HepG2 (cell line): ENCODE results near the gene TXNDC12. TPM values are rescaled to one million over a fixed set of nuclear protein-coding genes. Genes with fewer than 3 reads are reported as not detected.
"Not testable (repeated sequence)": the region's sequence is repeated elsewhere in the genome, so short reads cannot be mapped to it uniquely, and the experiment has no call there.

Source experiments
- ATAC-seq: fragments of 200-7000 bp; cut with Tn5 transposase; 3 replicates; pipeline ENCODE4 v1.9.1; 2020; ENCODE audit warnings: mild to moderate bottlenecking, moderate library complexity
- BruUV-seq: library from RNA; stranded (reverse); fragments of 400-500 nt; replicated peaks from 2 replicates; lab custom pipeline; 2021; lab: Mats Ljungman, UMichigan
- CTCF ChIA-PET: fragments of 300-600 bp; formaldehyde crosslinking; extraction: SDS; loops from one replicate; lab custom pipeline; 2021; ENCODE audit warnings: low total read pairs, inconsistent platforms, low intra/inter-chr PET ratio; lab: Yijun Ruan, JAX
- POLR2A ChIA-PET: fragments of 350-600 bp; sonication (Branson Sonifier 250); formaldehyde crosslinking; loops from one replicate; lab custom pipeline; 2020; ENCODE audit warnings: antibody characterized with exemption, inconsistent platforms; lab: Yijun Ruan, JAX
- DNase-seq: peaks from one replicate; pipeline ENCODE4 v3.0.0-alpha.2; 2015; ENCODE audit warnings: low spot score
- FAIRE-seq: peaks from 3 replicates; lab custom pipeline; 2011; peaks lifted over from hg19 to GRCh38; lab: Jason Lieb, UNC
- H2AFZ ChIP-seq: one replicate; pipeline ENCODE4 v1.6.1; 2011; ENCODE audit warnings: low read length, inconsistent platforms
- H3K27ac ChIP-seq: fragments of 300-600 bp; 3 replicates; pipeline ENCODE4 v1.8.0; 2011; ENCODE audit warnings: mixed run types, mild to moderate bottlenecking, mixed read lengths, low read length, inconsistent platforms; ENCODE audit not compliant: insufficient read depth; ENCODE audit errors: extremely low read length
- H3K27me3 ChIP-seq, 2 experiments: fragments of 200-600 bp in 1 of 2; 2 replicates in 1 of 2; 3 replicates in 1 of 2; pipeline versions ENCODE4 v1.6.0 to v1.8.0; 2011; ENCODE audit warnings: low read length in 2 of 2, mild to moderate bottlenecking in 2 of 2, moderate library complexity in 2 of 2, inconsistent platforms in 1 of 2; ENCODE audit not compliant: insufficient read depth in 2 of 2, control insufficient read depth in 1 of 2
- H3K36me3 ChIP-seq, 2 experiments: fragments of 200-600 bp in 1 of 2; replicated peaks in 1 of 2; 2 replicates in 1 of 2; 3 replicates in 1 of 2; pipeline versions ENCODE4 v1.5.1 to v1.8.0; 2011; ENCODE audit warnings: low read length in 2 of 2, inconsistent platforms in 1 of 2; ENCODE audit not compliant: insufficient read depth in 2 of 2, control insufficient read depth in 1 of 2
- H3K4me1 ChIP-seq: 2 replicates; pipeline ENCODE4 v1.5.1; 2012; ENCODE audit warnings: low read length, inconsistent platforms; ENCODE audit not compliant: insufficient read depth
- H3K4me2 ChIP-seq: 2 replicates; pipeline ENCODE4 v1.6.0; 2011; ENCODE audit warnings: low read depth, low read length, inconsistent platforms
- H3K4me3 ChIP-seq, 3 experiments: fragments of 200-600 bp in 1 of 3; sonication (generic), shearing (Covaris generic) in 1 of 3; replicated peaks in 1 of 3; 2 replicates each; pipeline ENCODE4 v1.5.1; 2011 to 2016; ENCODE audit warnings: low read length in 3 of 3, inconsistent platforms in 2 of 3, low read depth in 2 of 3, mild to moderate bottlenecking in 2 of 3, control low read depth in 1 of 3, mixed read lengths in 1 of 3; ENCODE audit not compliant: insufficient read depth in 1 of 3
- H3K79me2 ChIP-seq: one replicate; pipeline ENCODE4 v1.6.1; 2011; ENCODE audit warnings: low read length, inconsistent platforms; ENCODE audit not compliant: insufficient read depth
- H3K9ac ChIP-seq: 2 replicates; pipeline ENCODE4 v1.6.0; 2011; ENCODE audit warnings: mild to moderate bottlenecking, low read depth, low read length, inconsistent platforms; ENCODE audit not compliant: insufficient read depth
- H3K9me3 ChIP-seq: 2 replicates; pipeline ENCODE4 v1.5.1; 2012; ENCODE audit warnings: mild to moderate bottlenecking, low read length
- H4K20me1 ChIP-seq: 2 replicates; pipeline ENCODE4 v1.6.0; 2011; ENCODE audit warnings: inconsistent platforms, mild to moderate bottlenecking, low read length, moderate library complexity; ENCODE audit not compliant: insufficient read depth
- CC2D1A ChIP-seq: sonication (generic); formaldehyde crosslinking; IDR thresholded peaks from 2 replicates; pipeline ENCODE4 v1.8.1; 2023; ENCODE audit warnings: mild to moderate bottlenecking, missing genetic modification reagents
- FLYWCH1 ChIP-seq: sonication (generic); formaldehyde crosslinking; IDR thresholded peaks from 2 replicates; pipeline ENCODE4 v1.8.1; 2023; ENCODE audit warnings: mild to moderate bottlenecking, missing genetic modification reagents
- GZF1 ChIP-seq: sonication (generic); formaldehyde crosslinking; IDR thresholded peaks from 2 replicates; pipeline ENCODE4 v1.5.1; 2020; ENCODE audit warnings: mild to moderate bottlenecking, missing genetic modification reagents
- HOXD1 ChIP-seq: sonication (generic); formaldehyde crosslinking; IDR thresholded peaks from 2 replicates; pipeline ENCODE4 v1.5.0; 2020; ENCODE audit warnings: missing genetic modification reagents
- RXRB ChIP-seq: IDR thresholded peaks from 2 replicates; pipeline ENCODE4 v1.6.1; 2016; ENCODE audit warnings: borderline replicate concordance, missing genetic modification reagents, missing compliant biosample characterization
- SMC3 ChIP-seq: IDR thresholded peaks from 2 replicates; pipeline ENCODE4 v1.6.1; 2011; ENCODE audit warnings: low read length, improper control_type of control experiment
- SOX5 ChIP-seq: IDR thresholded peaks from 2 replicates; pipeline ENCODE4 v1.6.1; 2016; ENCODE audit warnings: borderline replicate concordance
- TBX3 ChIP-seq: fragments of 450-650 bp; IDR thresholded peaks from 2 replicates; pipeline ENCODE4 v1.6.1; 2017; ENCODE audit warnings: antibody characterized with exemption, mild to moderate bottlenecking, inconsistent platforms, borderline replicate concordance
- ZNF12 ChIP-seq: sonication (generic); formaldehyde crosslinking; IDR thresholded peaks from 2 replicates; pipeline ENCODE4 v1.5.0; 2020; ENCODE audit warnings: missing genetic modification reagents
- ZNF180 ChIP-seq: sonication (generic); formaldehyde crosslinking; IDR thresholded peaks from 2 replicates; pipeline ENCODE4 v1.4.0; 2020; ENCODE audit warnings: low read depth, missing genetic modification reagents, borderline replicate concordance
- ZNF3 ChIP-seq: IDR thresholded peaks from 2 replicates; pipeline ENCODE4 v1.7.0; 2017; ENCODE audit warnings: inconsistent platforms
- ZNF354B ChIP-seq: sonication (generic); formaldehyde crosslinking; IDR thresholded peaks from 2 replicates; pipeline ENCODE4 v1.8.0; 2022; ENCODE audit warnings: mild to moderate bottlenecking, missing genetic modification reagents
- ZNF556 ChIP-seq: sonication (generic); formaldehyde crosslinking; IDR thresholded peaks from 2 replicates; pipeline ENCODE4 v1.4.0; 2020; ENCODE audit warnings: mild to moderate bottlenecking, missing genetic modification reagents, borderline replicate concordance
- ZNF564 ChIP-seq: sonication (generic); formaldehyde crosslinking; IDR thresholded peaks from 2 replicates; pipeline ENCODE4 v1.8.1; 2023; ENCODE audit warnings: mild to moderate bottlenecking, missing genetic modification reagents
- ZNF780A ChIP-seq: sonication (generic); formaldehyde crosslinking; IDR thresholded peaks from 2 replicates; pipeline ENCODE4 v1.8.0; 2022; ENCODE audit warnings: mild to moderate bottlenecking, missing genetic modification reagents, moderate library complexity
- WGBS: methylation state at CpG from one replicate; pipeline ENCODE4 v1.1.6; 2017; ENCODE audit warnings: low lambda C conversion rate; 5-methylcytosine and 5-hydroxymethylcytosine counted together
- in situ Hi-C: cut with HindIII; loops from 2 replicates; pipeline ENCODE4 v1.10.0; 2017; ENCODE audit warnings: low pct_unique_long_range_greater_than_20kb; ENCODE audit not compliant: extremely low pct_ligation_motif_present
- intact Hi-C: fragments of 100-400 bp; cut with micrococcal nuclease; formaldehyde crosslinking; loops from one replicate; pipeline ENCODE4 v1.10.0; 2022; ENCODE audit not compliant: unreplicated experiment
- polyA plus RNA-seq, 8 experiments: library from polyadenylated mRNA; depleted of rRNA in 3 of 8; stranded (reverse) in 7 of 8; unstranded in 1 of 8; fragments of >200 nt; fragmentation: Illumina TruSeq in 4 of 8; extraction: Trizol in 4 of 8; gene quantifications; 2 replicates each; pipeline versions ENCODE4 v1.2.1 to v1.2.3, GENCODE V29; 2011 to 2016; ENCODE audit warnings: low read depth in 4 of 8, missing spikeins in 1 of 8, mixed read lengths in 1 of 8; ENCODE audit not compliant: insufficient read depth in 1 of 8
- total RNA-seq, 5 experiments: library from RNA; depleted of rRNA; stranded (reverse); fragments of >200 nt; fragmentation: Illumina TruSeq; extraction: Trizol; gene quantifications; 2 replicates each; pipeline ENCODE4 v1.2.3, GENCODE V29; 2016; ENCODE audit warnings: low read depth in 1 of 5
- TF ChIP-seq, protein P1 (sequence below): sonication (generic); formaldehyde crosslinking; IDR thresholded peaks from 2 replicates; pipeline ENCODE4 v1.5.1; 2020; ENCODE audit warnings: mild to moderate bottlenecking, missing genetic modification reagents, borderline replicate concordance
- TF ChIP-seq, protein P2 (sequence below): IDR thresholded peaks from 2 replicates; pipeline ENCODE4 v1.6.1; 2012; ENCODE audit warnings: low read depth, low read length, improper control_type of control experiment

TXNDC12 gene
- total and polyA plus RNA-seq, 2 of the 13 experiments (the other 11 are each of a cell fraction or from before 2014, with no cell fraction given), result 65.6 to 67.2 TPM

DNA sequence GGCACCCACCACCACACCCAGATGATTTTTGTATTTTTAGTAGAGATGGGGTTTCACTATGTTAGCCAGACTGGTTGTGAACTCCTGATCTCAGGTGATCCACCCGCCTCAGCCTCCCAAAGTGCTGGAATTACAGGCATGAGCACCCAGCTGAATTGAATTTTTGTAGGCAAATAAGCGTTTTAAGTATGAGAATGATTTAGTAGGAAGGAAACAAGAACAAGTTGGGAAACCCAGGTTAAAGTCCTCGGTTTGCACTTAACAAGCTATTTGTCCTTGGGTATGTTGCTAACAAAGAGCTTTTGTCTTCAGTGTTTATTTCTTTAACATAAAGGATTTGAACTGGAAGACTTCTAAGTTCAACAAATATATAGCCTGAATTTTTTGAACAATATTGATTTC is 25.0 kb upstream of the TXNDC12 start (continued):
- TF ChIP-seq, protein P1, sequence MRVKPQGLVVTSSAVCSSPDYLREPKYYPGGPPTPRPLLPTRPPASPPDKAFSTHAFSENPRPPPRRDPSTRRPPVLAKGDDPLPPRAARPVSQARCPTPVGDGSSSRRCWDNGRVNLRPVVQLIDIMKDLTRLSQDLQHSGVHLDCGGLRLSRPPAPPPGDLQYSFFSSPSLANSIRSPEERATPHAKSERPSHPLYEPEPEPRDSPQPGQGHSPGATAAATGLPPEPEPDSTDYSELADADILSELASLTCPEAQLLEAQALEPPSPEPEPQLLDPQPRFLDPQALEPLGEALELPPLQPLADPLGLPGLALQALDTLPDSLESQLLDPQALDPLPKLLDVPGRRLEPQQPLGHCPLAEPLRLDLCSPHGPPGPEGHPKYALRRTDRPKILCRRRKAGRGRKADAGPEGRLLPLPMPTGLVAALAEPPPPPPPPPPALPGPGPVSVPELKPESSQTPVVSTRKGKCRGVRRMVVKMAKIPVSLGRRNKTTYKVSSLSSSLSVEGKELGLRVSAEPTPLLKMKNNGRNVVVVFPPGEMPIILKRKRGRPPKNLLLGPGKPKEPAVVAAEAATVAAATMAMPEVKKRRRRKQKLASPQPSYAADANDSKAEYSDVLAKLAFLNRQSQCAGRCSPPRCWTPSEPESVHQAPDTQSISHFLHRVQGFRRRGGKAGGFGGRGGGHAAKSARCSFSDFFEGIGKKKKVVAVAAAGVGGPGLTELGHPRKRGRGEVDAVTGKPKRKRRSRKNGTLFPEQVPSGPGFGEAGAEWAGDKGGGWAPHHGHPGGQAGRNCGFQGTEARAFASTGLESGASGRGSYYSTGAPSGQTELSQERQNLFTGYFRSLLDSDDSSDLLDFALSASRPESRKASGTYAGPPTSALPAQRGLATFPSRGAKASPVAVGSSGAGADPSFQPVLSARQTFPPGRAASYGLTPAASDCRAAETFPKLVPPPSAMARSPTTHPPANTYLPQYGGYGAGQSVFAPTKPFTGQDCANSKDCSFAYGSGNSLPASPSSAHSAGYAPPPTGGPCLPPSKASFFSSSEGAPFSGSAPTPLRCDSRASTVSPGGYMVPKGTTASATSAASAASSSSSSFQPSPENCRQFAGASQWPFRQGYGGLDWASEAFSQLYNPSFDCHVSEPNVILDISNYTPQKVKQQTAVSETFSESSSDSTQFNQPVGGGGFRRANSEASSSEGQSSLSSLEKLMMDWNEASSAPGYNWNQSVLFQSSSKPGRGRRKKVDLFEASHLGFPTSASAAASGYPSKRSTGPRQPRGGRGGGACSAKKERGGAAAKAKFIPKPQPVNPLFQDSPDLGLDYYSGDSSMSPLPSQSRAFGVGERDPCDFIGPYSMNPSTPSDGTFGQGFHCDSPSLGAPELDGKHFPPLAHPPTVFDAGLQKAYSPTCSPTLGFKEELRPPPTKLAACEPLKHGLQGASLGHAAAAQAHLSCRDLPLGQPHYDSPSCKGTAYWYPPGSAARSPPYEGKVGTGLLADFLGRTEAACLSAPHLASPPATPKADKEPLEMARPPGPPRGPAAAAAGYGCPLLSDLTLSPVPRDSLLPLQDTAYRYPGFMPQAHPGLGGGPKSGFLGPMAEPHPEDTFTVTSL (CRISPR knock-in tag), result peak; percentile 76; the same call in 1 of the 2 replicates
- no peak for TF ChIP-seq ZNF354B (CRISPR knock-in tag)
- peak; percentile 94 for TF ChIP-seq SOX5
- TF ChIP-seq ZNF556 (CRISPR knock-in tag), result no peak
- no peak for TF ChIP-seq GZF1 (CRISPR knock-in tag)
- no peak for TF ChIP-seq ZNF3 (CRISPR knock-in tag)
- TF ChIP-seq RXRB (CRISPR knock-in tag), result peak; percentile 62; the same call in 1 of the 2 replicates
- peak; percentile 88 for TF ChIP-seq ZNF12 (CRISPR knock-in tag)
- TF ChIP-seq, protein P2, sequence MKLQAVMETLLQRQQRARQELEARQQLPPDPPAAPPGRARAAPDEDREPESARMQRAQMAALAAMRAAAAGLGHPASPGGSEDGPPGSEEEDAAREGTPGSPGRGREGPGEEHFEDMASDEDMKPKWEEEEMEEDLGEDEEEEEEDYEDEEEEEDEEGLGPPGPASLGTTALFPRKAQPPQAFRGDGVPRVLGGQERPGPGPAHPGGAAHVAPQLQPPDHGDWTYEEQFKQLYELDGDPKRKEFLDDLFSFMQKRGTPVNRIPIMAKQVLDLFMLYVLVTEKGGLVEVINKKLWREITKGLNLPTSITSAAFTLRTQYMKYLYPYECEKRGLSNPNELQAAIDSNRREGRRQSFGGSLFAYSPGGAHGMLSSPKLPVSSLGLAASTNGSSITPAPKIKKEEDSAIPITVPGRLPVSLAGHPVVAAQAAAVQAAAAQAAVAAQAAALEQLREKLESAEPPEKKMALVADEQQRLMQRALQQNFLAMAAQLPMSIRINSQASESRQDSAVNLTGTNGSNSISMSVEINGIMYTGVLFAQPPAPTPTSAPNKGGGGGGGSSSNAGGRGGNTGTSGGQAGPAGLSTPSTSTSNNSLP, result peak; percentile 83
- no peak for TF ChIP-seq CC2D1A
- no peak for TF ChIP-seq FLYWCH1 (CRISPR knock-in tag)
- no peak for TF ChIP-seq ZNF564 (CRISPR knock-in tag)
- no peak for TF ChIP-seq SMC3
- peak; percentile 80; the same call in 1 of the 2 replicates for TF ChIP-seq TBX3
- 0 out of 2 replicates have a peak, but pooled peaks have one; percentile 17 for TF ChIP-seq HOXD1
- TF ChIP-seq ZNF780A (CRISPR knock-in tag), result no peak
- TF ChIP-seq ZNF180 (CRISPR knock-in tag), result no peak

DNA sequence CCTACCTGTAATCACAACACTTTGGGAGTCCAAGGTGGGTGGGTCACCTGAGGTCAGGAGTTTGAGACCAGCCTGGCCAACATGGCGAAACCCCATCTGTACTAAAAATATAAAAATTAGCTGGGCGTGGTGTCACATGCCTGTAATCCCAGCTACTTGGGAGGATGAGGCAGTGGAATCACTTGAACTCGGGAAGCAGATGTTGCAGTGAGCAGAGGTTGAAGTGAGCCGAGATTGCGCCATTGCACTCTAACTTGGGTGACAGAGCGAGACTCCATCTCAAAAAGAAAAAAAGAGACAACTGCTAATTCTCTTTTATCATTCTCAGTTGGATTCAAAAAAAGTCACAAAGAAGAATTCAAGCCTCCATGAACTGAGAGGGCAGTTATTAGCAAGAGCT is 22.3 kb upstream of the TXNDC12 start:
- H3K9ac ChIP-seq, H2AFZ ChIP-seq, H3K4me3 ChIP-seq, intact Hi-C loops, in situ Hi-C loops, FAIRE-seq, ATAC-seq, H3K27me3 ChIP-seq, CTCF ChIA-PET, H3K9me3 ChIP-seq, H4K20me1 ChIP-seq, BruUV-seq, H3K4me2 ChIP-seq, DNase-seq: not testable (repeated sequence)
- H3K36me3 ChIP-seq, result peaks cover 10 to 28% of the 10 kb centered on the region in 2 experiments; a peak in 4 of 5 replicates
- POLR2A ChIA-PET, result interaction anchor here (1.1 kb wide), 1 partner anchor 21 kb away, joined by 3 read pairs; the partner anchor contains the start of gene BTF3L4
- WGBS, result 94% methylated on average over 6 of the region's 6 CpGs
- H3K79me2 ChIP-seq, result peaks cover 34% of the 10 kb centered on the region
- H3K27ac ChIP-seq, result peak overlapping the region; percentile 21
- peaks cover 55% of the 10 kb centered on the region for H3K4me1 ChIP-seq
